ENCODE measurements around the gene CBLN3. TPM values are rescaled to one million over a fixed set of nuclear protein-coding genes. Genes with fewer than 3 reads are reported as not detected.

The CBLN3 gene
- total RNA-seq, 1 donor from 2014 or later, result 3.9 TPM

DNA sequence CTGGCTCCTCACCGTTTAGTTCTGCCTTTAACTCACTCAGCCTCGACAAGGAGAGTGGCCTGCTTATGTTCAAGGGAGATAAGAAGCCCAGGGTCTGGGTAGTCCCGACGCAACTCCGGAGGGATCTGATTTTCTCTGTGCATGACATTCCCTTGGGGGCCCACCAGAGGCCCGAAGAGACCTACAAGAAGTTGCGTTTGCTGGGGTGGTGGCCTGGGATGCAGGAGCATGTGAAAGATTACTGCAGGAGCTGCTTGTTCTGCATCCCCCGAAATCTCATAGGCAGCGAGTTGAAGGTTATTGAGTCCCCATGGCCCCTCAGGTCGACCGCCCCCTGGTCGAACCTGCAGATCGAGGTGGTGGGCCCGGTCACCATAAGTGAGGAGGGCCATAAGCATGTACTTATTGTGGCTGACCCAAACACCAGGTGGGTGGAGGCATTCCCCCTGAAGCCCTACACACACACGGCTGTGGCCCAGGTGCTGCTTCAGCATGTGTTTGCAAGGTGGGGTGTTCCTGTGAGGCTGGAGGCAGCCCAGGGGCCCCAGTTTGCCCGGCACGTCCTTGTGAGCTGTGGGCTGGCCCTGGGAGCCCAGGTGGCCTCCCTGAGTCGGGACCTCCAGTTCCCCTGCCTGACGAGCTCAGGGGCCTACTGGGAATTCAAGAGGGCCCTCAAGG lies 13.1 kb downstream of the CBLN3 start:
- H3K27ac Mint-ChIP-seq, result peak overlapping the region; percentile 79
- no peak for DNase-seq (ENCODE audit: low spot score in 2 of 2, unreplicated experiment in 2 of 2)
- H3K36me3 Mint-ChIP-seq, result peaks cover 29% of the 10 kb centered on the region
- H3K4me1 Mint-ChIP-seq, result peaks cover 9% of the 10 kb centered on the region
- TF ChIP-seq, protein P1, sequence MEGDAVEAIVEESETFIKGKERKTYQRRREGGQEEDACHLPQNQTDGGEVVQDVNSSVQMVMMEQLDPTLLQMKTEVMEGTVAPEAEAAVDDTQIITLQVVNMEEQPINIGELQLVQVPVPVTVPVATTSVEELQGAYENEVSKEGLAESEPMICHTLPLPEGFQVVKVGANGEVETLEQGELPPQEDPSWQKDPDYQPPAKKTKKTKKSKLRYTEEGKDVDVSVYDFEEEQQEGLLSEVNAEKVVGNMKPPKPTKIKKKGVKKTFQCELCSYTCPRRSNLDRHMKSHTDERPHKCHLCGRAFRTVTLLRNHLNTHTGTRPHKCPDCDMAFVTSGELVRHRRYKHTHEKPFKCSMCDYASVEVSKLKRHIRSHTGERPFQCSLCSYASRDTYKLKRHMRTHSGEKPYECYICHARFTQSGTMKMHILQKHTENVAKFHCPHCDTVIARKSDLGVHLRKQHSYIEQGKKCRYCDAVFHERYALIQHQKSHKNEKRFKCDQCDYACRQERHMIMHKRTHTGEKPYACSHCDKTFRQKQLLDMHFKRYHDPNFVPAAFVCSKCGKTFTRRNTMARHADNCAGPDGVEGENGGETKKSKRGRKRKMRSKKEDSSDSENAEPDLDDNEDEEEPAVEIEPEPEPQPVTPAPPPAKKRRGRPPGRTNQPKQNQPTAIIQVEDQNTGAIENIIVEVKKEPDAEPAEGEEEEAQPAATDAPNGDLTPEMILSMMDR (IDR thresholded peaks at IDR 0.05; ENCODE audit: unreplicated experiment), result no peak
- H3K4me3 Mint-ChIP-seq, result no peak overlapping the region
- no peaks in the 10 kb centered on the region for H3K27me3 Mint-ChIP-seq (ENCODE audit: low read depth)
- H3K9me3 Mint-ChIP-seq, result no peaks in the 10 kb centered on the region

DNA sequence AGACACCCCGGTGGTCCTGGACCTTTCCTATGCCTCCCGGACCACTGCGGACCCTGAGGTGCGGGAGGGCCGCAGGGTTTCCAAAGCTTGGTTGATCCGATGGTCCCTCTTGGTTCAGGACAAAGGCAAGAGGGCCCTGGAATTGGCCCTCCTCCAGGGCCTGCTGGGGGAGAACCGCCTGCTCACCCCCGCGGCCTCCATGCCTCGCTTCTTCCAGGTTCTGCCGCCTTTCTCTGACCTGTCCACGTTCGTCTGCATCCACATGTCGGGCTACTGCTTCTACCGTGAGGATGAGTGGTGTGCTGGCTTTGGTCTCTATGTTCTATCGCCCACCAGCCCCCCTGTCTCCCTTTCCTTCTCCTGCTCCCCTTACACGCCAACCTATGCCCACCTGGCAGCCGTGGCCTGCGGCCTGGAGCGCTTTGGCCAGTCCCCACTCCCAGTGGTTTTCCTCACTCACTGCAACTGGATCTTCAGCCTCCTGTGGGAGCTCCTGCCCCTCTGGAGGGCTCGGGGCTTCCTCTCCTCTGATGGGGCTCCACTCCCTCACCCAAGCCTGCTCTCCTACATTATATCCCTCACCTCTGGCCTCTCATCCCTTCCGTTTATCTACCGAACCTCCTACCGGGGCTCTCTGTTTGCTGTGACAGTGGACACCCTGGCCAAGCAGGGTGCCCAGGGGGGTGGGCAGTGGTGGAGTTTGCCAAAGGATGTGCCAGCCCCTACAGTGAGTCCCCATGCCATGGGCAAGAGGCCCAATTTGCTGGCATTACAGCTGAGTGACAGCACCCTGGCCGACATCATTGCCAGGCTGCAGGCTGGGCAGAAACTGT lies 13.8 kb downstream of the CBLN3 start:
- DNase-seq (ENCODE audit: low spot score in 2 of 2, unreplicated experiment in 2 of 2), result no peak
- Mint-ChIP-seq H3K4me1 (peaks cover 9% of the 10 kb centered on the region), H3K27ac (no peak overlapping the region), H3K9me3 (no peaks in the 10 kb centered on the region), H3K36me3 (peaks cover 33% of the 10 kb centered on the region), H3K4me3 (no peak overlapping the region), H3K27me3 (ENCODE audit: low read depth) (no peaks in the 10 kb centered on the region)
- TF ChIP-seq, protein P1 (IDR thresholded peaks at IDR 0.05; ENCODE audit: unreplicated experiment), result no peak

DNA sequence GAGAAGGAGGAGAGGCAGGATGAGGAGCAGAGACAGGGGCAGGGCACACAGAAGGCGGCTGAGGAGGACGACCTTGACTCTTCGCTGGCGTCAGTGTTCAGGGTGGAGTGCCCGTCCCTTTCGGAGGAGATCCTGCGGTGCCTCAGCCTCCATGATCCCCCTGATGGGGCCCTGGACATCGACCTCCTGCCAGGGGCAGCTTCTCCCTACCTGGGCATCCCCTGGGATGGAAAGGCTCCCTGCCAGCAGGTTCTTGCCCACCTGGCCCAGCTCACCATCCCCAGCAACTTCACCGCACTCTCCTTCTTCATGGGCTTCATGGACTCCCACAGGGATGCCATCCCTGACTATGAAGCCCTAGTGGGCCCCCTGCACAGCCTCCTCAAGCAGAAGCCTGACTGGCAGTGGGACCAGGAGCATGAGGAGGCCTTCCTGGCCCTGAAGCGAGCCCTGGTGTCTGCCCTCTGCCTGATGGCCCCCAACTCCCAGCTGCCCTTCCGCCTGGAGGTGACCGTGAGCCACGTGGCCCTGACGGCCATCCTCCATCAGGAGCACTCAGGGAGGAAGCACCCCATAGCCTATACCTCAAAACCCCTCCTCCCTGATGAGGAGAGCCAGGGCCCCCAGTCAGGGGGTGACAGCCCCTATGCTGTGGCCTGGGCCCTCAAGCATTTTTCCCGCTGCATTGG lies 14.6 kb downstream of the CBLN3 start:
- H3K4me1 Mint-ChIP-seq, result peaks cover 9% of the 10 kb centered on the region
- no peaks in the 10 kb centered on the region for H3K9me3 Mint-ChIP-seq
- H3K27ac Mint-ChIP-seq, result no peak overlapping the region
- H3K4me3 Mint-ChIP-seq, result no peak overlapping the region
- no peak for DNase-seq (ENCODE audit: low spot score in 2 of 2, unreplicated experiment in 2 of 2)
- TF ChIP-seq, protein P1 (IDR thresholded peaks at IDR 0.05; ENCODE audit: unreplicated experiment), result no peak
- no peaks in the 10 kb centered on the region for H3K27me3 Mint-ChIP-seq (ENCODE audit: low read depth)
- peaks cover 34% of the 10 kb centered on the region for H3K36me3 Mint-ChIP-seq

- DNase-seq (ENCODE audit: low spot score in 2 of 2, unreplicated experiment in 2 of 2), result no peak
- Mint-ChIP-seq H3K36me3 (peaks cover 34% of the 10 kb centered on the region), H3K27me3 (ENCODE audit: low read depth) (no peaks in the 10 kb centered on the region), H3K27ac (no peak overlapping the region), H3K4me1 (peaks cover 6% of the 10 kb centered on the region), H3K4me3 (no peak overlapping the region), H3K9me3 (no peaks in the 10 kb centered on the region)
- TF ChIP-seq, protein P1 (IDR thresholded peaks at IDR 0.05; ENCODE audit: unreplicated experiment), result no peak
Observed at GRCh38 chr14:24414077-24414476, 15.4 kb downstream of the CBLN3 start.

- DNase-seq (ENCODE audit: low spot score in 2 of 2, unreplicated experiment in 2 of 2), result no peak
- TF ChIP-seq, protein P1 (IDR thresholded peaks at IDR 0.05; ENCODE audit: unreplicated experiment), result peak; percentile 73
- H3K9me3 Mint-ChIP-seq, result no peaks in the 10 kb centered on the region
- no peak overlapping the region for H3K27ac Mint-ChIP-seq
- H3K4me3 Mint-ChIP-seq, result no peak overlapping the region
- H3K27me3 Mint-ChIP-seq (ENCODE audit: low read depth), result no peaks in the 10 kb centered on the region
- peaks cover 1% of the 10 kb centered on the region for H3K4me1 Mint-ChIP-seq
- H3K36me3 Mint-ChIP-seq, result peaks cover 36% of the 10 kb centered on the region
Observed at GRCh38 chr14:24411443-24412389, 17.8 kb downstream of the CBLN3 start.
